Activated CD4-positive, CD25-positive, alpha-beta regulatory T cell treated with anti-CD3 and anti-CD28 coated beads, Interleukin-2, amount 50 U/mL, for 72 hours (primary cell): ENCODE results near the gene LYRM9.
"Not testable (repeated sequence)": the region's sequence is repeated elsewhere in the genome, so short reads cannot be mapped to it uniquely, and the experiment has no call there.

Experiments
- DNase-seq: peaks from one replicate; pipeline ENCODE4 v3.0.0; 2021

LYRM9 gene

DNA sequence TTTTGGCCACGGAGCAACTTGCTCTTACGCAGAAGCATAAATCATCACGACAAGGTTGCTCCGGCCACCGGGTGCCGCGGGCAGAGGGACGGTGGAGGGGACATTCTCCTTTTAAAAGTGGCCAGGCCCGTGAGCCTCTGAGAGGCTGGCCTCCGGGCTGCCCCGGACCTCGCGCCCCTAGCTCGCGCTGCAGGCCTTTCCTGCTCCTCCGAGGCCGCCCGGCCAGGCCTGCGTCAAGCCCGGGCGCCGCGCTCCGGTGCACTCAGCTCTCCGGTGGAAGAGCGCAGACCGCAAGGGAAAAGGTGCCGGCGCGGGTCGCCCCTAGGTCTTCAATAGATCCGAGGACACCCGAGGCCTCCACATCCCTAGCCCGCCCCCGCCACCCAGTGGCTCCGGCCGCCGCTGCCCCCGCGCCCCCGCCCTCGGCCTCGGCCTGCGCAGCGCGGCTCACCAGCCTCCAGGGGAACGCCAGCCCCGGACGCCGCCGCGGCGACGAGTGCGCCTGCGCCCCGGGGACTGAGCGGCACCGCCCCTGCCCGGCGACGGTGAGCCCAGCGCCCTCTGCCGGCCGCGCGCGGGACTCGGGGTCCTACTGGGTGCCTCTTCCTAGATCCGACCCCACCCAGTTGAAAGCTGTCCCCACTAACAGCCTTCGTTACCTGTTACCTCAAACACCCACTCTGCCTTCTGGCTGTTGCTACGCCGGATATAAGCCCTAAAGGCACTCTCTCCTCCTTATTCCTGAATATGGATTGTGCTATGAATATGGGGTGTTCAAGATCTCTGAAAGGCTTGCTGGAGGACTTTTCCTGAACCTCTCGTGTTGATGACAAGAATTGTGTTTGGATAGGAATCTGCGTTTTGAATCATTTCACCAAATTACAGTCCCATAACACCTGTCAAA is at the start of gene LYRM9:
Gene LYRM9, minus strand, starts transcription at position 500 of the 904 bp plus-strand sequence. CDS start 10,671 bp downstream, outside the sequence.
- peak; percentile 98 for DNase-seq

DNA sequence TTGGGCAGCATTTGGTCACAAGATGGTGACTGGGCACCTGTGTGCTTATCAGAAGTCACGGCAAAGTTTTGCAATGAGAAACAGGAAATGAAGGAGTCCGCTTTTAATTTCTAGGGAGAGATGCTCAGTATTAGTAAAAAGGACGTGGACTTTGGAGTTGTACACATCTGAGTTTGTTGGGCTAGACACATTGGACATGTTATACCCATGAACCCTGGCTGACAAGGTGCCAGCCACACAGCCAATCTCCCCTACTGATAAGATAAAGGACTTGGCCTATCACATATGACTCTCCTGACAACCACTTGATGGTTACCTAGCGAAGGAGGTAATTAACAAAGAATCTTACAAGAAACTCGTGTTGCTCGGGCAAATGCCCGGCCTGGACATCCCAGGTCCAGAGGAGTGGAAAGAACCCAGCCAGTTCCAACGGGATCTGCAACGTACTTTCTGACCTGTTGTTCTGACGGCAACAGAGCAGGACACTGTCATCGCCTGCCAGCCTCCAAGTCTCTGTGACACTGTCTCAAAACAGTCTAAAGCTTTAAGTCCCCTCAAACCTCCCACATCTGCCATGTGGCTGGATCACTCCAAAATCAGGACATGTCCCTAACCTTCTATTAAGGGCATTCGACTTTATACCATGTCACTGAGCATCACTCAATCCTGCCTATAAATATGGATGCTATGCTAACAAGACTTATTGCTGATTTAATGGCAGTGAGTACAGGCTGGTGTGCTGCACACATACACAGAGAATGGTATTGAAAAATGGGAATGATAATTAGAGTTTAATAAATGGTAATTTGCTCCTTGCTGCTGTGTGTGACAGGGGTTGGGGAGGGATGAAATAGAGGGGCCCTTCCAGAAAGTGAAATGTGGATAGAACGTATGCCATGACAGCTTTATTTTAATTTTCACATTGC is 47.6 kb upstream of the LYRM9 start:
- DNase-seq = no peak

DNA sequence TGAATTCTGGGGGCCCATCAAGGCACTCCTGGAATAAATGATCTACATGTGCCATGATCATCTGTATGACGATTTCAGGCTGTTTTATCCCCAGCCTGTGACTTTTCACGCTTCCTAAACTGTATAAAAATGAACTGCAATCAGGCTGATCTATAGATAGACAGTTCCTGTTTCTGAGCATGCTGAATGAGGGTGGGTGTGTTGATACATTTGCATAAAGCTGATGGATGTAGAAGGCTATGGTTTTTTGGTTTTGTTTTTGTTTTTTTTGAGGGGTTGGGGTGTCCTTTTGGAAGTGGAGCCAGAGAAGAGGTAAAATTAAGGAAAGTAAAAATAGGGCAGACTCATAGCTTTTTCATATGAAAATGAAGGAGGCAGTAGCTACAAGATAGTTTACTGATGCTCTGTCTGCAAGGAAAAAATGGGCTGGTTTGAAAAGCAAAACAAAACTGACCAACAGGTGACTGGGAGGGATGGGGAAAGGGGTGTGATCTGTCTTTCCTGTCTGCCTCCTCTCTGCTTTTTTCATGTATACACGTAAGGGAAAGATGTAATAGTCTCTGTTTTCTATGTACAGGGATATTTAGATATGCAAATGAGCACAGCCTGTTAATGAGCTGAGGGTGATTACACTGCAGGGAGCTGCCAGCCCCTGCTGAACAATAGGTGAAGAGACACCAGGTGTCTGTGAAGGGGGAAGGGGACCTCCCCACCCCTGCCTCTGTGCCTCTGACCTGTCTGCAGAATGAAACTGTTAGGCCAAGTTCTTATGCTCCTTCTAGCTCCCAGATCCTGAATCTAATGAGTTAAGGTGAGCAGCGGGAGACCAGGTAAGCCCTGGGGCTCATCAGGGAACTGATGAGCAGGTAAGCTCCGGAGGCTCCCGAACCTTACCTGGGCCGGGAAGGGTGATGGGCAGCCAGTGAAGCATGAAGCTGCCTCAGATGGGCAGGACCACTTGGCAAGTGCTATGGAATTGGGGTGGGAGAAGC is 46.6 kb upstream of the LYRM9 start:
- DNase-seq = no peak

DNA sequence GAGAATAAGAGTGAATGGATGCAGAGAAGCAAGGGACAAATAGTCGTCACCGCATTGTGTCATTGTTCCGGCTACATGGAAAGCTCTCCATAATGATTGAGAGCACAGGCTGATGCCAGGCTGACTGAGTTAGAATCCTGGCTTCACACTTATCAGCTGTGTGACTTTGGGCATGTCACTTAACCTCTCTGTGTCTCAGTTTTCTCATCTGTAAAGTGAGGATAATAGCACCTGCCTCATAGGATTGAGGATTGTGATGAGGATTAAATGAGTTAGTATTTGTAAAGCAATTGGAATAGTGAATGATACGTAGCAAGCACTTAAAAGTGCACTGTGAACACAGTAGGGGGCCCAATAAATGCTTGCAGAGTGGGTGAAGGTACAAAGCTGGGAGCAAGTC is 45.7 kb upstream of the LYRM9 start:
- no peak for DNase-seq

DNA sequence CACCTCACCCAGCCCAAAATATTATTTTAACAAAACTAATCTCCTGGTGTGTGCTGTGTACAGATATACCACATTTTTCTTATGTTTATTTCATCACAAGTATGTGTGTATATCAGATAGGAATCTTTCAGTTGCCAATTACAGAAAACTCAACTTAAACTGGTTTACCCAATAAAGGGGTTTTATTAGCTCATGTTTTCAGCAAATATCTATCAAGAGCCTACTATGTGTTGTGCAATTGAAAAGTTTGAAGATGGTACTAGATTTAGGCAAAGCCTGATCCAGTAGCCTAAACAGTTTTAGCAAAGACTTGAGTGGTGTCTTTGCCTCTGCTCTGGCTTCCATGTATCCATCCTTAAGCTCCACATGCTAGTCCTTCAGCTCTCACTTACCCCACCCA is 45.1 kb upstream of the LYRM9 start:
- no peak for DNase-seq

DNA sequence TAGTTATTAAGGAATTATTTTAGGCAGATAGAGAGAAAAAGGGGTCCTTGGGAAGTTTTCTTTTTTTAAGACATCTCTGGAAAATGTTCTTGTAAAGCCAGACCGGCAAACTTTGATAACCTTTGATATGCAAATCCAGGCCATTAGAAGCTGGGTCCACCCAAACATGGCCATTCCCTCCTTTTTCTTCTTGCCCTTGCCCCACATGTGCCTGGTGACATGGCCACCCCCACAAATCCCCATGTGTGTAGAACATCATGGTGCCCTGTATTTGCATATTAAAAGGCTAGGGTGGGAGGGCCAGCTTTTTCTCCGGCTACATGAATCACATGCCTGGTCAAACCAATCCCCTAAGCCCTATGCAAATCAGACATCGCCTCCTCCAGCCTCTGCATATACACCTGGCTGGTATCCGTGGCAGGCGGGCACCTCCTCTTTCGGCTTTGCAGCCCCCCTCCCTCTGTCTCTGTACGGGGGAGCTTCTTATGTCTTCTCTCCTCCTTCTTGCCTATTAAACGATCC is 43.9 kb upstream of the LYRM9 start:
- DNase-seq = no peak

DNA sequence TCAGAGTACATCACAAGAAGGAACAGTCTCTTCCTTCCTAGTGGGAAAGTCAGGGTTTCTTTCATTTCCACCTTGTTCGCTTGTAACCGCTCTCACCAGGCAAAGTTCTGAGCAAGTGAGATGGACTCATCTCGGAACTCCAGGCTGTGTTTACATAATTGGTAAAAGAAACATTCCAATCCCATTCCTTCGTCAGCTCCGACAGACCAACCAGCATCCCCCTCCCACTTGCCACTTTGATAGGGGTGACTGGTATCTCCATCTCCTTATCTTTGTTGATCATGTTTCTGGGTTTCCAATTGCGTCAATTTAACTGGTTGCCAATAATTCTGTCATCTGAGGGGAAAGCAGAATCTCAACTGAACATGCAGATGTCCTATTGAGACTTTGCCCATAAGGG is 36.8 kb upstream of the LYRM9 start:
- no peak for DNase-seq

DNA sequence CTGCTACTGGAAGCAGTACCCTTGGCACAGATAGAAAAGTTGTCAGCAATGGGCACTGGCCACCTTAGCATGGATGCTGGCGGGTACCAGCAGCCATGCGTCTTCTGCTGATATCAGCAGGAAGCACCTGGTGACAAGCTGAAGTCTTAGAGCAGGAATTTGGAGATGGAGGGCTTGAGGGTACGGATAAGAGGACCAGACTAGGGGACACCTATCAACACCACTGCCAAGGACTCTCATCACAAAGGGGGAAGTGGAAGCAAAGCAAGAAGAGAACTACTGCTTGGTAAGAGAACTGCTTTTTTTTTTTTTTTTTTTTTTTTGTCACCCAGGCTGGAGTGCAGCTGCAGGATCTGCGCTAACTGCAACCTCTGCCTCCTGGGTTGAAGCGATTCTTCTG is 35.4 kb upstream of the LYRM9 start:
- DNase-seq = no peak

DNA sequence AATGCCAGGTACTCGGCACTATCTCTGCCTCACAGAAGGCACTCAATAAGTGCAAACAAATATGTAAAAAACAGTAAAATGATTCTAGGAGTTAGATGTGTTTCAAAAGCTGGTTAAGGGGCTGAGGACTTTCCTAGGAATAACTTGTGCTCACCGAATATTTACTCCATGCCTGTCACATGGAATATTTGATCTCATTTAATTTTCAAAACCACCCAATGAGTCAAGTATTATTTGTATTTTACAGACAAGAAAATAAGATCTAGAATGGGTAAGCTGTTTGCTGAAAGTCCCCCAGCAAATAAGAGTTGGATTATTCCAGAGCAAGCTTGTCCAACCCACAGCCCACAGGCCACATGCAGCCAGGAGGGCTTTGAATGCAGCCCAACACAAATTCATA is 34.6 kb upstream of the LYRM9 start:
- DNase-seq = no peak

DNA sequence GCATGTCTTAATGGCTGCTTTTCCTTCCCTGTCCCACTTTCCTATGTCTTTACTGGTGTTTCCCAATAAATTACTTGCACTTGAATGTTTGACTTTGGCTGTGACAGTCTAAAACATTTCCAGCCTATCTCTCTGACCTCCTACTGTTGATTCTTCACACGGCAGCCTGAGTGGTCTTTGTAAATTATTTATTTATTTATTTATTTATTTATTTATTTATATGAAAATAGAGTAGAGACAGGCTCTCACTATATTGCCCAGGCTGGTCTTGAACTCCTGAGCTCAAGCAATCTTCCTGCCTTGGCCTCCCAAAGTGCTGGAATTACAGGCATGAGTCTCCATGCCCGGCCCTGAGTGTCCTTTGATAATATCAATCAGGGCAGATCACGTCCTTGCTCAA is 28.4 kb upstream of the LYRM9 start:
- DNase-seq = no peak

DNA sequence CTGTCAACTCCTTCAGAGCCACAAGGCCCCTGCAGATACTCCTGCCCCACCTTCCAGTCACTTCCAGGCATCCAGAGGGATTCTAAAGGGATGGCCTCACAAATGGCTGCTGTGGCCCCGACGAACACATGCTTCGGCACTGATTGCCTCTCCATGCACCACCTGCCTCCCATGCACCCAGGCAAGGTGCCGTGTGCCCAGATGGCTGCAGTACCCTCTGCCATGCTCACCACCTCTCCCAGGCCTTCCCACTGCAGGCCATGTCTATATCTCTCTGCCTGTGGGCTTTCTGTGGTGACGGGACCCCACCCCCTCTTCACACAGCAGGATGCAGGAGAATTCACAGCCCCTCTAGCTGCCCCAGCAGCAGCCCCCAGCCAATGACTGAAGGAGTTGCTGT is 27.9 kb upstream of the LYRM9 start:
- DNase-seq = no peak

DNA sequence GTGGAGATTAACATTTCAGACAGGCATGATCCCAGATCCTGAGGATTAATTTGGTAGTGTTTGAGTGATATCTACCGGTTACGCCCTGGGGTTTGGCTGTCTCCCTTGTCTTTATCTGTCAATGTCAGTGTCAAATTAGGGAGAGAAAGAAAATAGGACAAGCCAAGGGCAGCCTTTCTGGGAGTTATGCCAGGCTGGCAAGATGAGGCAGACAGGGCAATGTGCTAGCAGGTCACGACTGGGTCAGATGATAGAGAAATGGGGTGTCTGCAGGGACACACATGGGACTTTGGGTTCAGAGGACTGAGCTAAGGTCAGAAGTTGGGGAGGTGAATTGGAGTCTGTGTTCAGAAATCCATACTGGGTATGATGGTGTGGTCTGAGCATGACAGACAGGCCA is 27.4 kb upstream of the LYRM9 start:
- DNase-seq = no peak

DNA sequence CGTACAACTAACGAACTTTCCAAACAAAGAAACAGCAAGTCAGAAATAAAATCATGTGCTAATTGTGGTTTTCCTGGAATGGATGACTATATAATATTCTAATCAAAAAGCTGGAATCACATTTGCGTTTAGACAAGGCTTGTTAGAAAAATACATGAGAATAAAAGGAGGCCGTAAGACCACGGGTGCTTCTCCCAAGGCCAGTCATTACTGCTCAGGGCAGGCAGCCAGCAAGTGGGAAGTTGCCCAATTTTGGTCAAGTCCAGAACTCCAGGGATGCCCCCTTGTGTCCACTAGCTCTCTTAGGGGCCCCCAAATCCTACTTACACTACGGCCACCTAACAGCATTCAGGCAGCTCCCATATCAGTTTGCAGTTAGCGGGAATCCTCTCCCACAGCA is 25.9 kb upstream of the LYRM9 start:
- DNase-seq = no peak

DNA sequence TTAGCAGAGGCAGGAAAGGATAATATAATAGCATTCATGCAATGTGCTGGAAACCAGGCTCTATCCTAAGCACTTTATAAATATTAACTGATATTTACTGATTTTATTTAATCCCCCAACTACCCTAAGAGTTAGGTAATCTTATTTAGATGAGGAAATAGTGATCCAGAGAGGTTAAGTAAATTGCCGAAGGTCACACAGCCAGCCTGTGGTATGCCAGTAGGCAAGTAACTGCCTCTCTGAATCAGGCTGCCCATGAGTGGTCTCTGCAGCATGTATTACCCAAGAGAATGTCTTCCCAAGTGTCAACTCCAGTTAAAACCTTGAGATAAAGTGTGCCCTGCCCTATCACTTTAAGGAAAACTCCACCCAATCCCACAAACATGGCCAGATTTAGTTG is 25.3 kb upstream of the LYRM9 start:
- no peak for DNase-seq

DNA sequence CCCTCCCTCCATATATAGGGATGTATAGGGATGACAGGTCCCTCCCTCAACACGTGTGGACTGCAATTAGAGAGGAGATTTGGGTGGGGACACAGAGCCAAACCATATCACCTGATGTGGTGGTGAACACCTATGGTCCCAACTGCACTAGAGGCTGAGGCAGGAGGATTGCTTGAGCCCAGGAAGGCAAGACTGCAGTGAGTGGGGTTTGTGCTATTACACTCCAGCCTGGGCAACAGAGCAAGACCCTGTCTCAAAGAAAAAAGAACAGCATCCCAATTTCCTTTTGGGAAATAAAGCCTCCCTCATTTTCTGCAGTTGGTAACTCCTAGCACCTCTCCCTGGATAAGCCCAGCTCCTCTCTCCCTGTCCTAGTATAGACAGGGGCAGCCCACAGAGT is 23.8 kb upstream of the LYRM9 start:
- DNase-seq = no peak

DNA sequence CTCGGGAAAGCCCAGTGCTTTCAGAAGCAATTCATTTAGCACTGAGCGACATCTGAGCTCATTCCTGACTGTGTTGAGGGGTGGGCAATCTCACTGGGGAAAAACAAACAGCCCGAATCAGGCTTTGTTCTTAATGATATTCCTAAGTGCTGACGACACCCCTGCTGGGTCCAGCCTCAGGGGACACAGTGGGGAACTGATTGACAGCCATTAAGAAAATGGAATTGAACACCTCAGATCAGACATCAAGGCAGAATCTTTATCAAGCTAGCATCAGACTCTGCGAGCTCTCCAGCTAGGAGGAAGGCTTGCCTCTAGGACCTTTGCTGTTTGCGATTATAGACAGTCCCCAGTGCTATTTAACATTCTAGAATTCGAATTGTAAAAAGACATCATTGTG is 22.5 kb upstream of the LYRM9 start:
- no peak for DNase-seq

DNA sequence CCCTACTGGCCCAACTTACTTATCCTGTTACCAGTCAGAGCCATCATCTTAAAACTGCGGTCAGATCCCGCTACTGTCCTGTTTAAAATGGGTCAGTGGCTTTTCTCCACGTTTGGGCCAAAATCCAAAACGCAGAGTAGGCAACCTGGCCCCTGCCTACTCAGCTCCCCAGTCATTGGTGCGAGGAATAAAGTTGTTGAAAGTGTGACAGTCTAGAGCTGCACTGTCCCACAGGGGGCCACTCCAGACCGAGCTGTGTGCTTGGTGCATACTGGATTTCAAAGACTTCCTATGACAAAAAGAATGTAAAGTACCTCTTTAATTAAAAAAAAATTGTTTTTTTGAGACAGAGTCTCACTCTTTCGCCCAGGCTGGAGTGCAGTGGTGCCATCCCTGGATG is 21.2 kb upstream of the LYRM9 start:
- DNase-seq = no peak

DNA sequence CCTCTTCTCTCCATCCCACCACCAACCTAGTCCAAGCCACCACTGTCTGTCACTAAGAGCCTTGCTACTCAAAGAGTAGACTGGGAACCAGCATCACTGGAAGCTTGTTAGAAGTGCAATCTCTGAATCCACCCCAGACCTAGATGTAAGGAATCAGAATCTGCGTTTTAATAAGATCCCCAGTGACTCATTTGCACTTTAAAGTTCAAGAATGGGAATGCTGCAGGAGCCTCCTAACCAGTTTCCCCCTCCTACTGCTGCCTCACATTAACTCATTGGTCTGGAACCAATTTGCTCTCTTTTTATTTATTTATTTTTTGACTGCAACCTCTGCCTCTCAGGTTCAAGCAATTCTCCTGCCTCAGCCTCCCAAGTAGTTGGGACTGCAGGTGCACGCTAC is 19.8 kb upstream of the LYRM9 start:
- no peak for DNase-seq

DNA sequence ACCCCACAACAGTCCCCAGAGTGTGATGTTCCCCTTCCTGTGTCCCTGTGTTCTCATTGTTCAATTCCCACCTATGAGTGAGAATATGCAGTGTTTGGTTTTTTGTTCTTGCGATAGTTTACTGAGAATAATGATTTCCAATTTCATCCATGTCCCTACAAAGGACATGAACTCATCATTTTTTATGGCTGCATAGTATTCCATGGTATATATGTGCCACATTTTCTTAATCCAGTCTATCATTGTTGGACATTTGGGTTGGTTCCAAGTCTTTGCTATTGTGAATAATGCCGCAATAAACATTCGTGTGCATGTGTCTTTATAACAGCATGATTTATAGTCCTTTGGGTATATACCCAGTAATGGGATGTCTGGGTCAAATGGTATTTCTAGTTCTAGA is 19.1 kb upstream of the LYRM9 start:
- DNase-seq = not testable (repeated sequence)

DNA sequence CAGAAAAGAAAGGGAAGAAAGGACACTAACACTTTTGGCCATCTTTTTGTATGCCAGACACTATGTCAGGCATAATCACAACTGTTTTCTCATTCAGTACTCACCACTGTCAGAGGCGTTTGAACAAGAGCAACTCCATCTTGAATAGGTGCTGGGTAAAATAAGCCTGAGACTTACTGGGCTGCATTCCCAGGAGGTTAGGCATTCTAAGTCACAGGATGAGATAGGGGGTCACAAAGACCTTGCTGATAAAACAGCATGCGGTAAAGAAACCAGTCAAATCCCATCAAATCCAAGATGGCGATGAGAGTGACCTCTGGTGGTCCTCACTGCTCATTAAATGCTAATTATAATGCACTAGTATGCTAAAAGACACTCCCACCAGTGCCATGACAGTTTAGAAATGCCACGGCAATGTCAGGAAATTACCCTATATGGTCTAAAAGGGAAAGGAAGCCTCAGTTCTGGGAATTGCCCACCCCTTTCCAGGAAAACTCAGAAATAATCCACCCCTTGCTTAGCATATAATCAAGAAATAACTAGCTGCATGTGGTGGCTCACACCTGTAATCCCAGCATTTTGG is 14.9 kb upstream of the LYRM9 start:
- DNase-seq = no peak

DNA sequence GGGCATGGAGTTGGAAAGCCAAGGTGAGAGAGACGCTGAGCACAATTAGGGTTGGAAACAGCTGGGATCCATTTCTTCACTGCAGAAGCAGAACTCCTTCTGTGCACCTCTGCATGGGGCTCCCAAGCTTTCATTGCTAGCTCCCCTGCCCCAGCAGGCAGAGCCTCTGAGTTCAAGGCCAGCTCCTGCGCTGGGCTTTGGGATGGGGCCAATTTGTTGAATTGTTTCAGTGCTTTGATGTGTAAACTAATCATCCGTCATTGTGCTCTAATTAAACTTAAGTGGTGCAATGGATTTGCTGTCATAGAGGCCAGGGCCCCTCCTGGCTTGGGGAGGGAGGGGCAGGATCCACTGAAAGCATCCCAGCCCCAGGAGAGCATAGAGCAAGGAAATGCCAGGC is 13.5 kb upstream of the LYRM9 start:
- DNase-seq = no peak

DNA sequence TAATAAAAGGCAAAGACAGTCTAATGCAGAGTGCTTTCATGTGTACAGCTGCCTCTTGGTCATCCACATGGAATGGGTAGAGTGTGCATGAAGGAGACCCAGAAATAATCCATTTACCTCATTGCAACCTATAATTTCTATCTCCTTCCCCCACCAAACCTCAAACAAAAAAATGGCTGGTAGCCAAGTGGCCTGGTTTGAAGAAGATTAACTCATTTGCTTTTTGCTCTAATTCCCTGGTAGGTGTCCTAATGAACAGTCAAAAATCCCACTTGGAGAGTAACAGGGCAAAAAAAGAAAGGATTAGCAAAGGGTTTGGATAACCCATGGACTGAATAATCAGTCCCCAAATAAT is 13.0 kb upstream of the LYRM9 start:
- DNase-seq = no peak
